ENCODE data around the gene ASPG.
A peak's percentile ranks its signal among the peaks of the same experiment; 100 is the strongest.

The ASPG gene

DNA sequence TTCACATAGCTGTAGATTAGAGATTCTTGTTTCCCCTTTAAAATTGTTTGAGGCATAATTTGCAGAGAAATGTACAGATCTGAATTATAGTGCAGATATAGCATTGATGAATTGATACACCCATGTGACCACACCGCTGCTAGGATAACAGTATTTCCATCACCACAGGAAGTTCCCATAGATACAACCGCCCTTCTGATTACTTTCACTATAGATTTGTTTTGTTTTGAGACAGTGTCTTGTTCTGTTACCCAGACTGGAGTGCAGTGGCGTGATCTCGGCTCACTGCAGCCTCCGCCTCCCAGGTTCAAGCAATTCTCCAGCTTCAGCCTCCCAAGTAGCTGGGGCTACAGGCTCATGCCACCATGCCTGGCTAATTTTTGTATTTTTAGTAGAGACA, 8.8 kb upstream of the ASPG start:
- no peak for DNase-seq

DNA sequence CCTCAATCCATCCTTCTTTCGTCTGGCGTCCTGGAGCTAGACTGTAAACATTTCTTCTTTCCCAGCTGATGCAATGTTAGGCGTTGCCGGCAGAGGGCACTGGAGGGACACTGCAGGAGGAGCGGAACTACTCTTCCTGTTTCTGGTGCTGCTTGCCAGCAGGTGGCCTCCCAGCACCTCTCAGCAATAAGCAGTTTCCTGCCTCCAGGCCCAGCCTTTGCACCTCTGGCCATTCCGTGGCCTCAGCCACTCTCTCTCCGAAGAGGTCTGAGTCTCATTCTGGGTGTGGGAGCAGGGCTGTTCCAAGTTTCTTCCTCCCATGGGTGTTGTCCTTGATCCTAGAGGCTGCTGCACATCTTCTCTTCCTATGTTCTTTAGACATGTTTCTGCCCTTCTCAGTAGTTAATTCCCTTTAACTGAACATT, 7.5 kb upstream of the ASPG start:
- DNase-seq, result peak; percentile 88

DNA sequence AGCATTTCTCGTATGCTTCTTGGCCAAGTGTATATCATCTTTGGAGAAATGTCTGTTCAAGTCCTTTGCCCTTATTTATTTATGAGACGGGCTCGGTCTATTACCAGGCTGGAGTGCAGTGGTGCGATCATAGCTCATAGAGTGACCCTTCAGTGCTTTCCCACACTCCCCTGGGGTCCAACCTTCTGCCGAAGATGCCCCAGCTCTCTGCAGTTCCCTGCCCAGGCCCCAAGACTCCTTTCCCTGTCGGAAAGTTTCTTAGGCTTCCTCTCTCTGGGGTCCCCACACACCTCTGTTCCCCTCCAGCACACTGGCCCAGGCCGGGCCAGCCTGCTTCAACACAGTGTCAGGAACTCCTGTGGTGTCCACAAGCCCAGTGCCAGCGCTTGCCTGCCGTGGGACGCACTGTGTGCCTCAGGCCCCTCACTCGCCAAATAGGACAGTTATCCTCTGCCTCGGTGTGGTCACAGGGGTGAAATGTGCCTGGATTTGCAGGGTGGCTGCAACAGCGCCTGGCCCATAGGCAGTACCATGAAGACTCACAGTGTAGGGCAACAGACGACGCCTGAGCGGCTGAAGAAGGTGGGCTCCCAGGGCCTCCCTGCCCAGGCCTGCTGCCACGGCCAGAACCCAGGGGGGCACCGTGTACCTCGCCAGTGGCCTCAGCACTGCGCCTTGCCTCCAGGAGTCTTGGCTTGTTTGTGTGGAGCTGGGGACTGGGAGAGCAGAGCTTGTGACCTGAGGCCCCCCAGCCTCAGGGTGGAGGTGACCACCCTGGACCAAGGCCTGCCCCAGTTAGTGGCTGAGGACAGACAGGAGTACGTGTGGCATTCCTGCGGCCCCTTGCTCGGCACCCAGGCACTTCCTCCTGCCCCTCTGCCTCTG, 4.9 kb upstream of the ASPG start:
- DNase-seq, result no peak

DNA sequence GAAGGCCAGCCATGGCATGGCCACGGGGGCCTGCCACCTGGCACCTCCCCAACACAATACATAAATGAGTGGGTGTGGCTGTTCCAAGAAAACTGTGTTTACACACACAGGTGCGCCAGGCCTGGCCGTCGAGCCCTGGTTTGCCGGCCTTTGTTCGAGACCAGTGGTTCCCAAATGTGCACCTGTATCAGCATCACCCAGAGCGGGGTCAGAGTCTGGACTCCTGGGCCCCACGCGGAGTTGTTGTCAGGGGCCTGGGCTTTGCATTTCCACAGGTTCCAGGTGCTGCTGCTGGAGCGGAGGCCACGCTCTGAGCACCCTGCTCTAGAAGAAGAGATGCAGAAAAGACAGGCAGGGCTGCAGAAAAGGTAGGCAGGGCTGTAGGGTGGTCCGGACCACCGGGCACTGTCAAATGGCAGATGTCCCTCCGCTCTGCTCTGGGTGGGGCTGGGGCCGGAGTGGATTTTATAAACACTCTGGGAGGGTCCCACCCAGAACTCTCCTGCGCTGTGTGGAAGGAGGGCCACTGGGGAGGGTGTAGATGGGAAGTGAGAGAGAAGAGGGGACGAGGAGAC, 4.2 kb upstream of the ASPG start:
- no peak for DNase-seq

DNA sequence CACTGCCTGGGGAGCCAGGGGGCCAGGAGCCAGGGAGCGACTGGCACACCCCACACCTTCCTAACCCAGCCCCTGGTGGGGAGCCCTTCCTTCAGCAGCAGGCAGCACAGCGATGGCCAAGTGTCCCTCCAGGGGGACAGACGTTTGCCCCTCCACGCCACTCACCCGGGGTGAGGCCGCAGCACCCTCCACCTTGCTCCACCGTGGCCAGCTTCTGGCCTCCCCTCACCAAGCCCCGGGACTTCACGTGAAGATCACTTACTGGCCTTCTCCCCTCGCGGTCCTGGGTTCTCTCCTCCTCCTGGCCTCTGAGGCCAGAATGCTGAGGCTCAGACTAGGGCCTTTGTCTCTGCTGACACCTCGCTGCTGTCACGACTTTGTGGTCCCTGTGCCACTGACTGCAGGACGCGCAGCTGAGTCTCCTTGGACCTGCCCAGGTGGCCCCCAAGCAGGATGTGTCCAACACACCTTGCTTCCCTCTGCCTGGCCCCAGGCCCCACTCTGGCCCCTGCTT, 3.5 kb upstream of the ASPG start:
- DNase-seq, result no peak

DNA sequence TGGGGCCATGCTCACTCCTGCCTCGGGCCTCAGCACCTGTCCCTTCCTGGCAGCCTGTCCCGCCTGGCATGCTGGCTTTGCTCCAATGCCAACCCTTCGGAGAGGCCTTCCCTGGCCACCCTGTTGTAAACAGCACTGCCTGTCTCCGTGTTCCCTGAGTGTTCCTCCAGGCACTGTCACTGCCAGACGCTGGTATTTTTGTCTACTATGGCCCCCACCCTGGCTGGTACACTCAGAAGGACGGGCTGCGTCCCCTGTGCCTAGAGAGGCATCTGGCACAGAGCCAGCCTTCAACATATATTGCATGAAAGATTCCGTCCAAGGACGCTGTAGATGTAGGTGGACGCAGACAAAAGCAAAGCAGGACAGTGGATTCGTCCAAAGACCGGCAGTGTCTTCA, 2.7 kb upstream of the ASPG start:
- DNase-seq, result no peak

DNA sequence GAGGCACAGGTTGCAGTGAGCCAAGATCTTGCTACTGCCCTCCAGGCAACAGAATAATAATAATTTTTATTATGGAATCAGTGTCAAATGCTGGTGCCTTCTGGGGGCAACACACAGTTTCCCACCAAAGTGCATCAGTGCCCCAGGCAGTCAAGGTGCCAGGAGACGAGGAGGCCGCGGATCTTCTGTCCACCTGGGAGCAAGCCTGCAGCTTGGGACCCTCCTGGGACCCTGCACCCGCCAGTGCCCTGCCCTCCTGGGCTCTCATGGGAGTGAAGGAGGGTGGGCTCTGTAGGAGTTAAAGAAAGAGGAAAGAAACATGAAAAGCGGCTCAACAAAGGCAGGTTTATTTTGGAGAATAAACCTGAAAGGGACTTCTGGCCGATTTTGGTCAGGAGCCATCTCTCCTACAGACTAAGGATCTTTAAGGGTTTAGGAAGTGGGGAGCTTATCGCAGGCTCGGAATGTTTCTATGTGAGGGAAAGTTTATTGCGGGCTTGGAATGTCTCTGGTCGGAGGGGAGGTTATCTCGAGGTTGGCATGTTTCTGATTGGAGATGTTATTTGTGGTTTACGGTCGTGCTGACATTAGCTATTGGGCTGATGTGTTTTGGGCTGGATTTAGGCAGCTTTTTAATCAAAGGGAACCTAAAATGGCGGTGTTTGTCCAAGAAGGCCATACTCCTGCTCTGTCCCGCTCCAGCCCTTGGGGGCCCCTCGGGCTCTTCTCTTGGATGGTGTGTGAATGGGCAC, 1.1 kb upstream of the ASPG start:
- no peak for DNase-seq

DNA sequence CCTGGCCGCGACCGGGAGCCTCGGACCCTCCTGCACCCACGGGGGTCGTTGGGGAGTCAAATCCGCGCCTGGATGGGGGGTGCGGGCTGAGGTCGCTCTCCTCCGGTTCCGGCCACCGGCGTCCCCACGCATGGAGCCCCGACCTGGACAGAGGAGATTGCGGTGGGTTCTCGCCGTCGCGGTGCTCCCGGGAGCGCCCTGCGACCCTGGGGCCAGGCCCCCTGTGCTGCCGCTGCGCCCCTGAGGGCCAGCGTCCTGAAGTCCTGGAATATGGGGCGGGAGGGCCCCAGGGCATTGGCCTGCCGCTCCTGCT, 345 bp downstream of the ASPG start:
- no peak for DNase-seq

DNA sequence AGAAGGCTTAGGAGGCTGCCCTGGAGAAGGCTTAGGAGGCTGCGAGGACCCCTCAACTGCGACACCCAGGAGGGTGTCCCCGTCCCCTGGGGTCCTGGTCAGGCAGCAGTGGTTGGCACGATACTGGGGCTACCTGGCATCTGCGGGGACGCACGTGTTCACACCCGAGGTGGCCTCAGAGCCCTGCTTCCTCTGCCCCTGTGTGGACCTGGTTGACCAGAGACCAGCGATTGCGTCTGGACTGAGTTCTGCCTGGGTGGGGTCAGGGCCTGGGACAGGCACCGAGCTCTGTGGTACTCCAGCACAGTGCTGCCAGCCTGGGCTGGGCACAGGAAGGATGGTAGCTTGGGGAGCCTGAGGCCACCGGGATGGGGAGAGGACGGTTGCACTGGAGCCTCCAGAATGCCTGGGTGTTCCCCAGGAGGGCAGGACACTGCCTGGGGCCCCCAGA, 735 bp downstream of the ASPG start:
- DNase-seq, result no peak

DNA sequence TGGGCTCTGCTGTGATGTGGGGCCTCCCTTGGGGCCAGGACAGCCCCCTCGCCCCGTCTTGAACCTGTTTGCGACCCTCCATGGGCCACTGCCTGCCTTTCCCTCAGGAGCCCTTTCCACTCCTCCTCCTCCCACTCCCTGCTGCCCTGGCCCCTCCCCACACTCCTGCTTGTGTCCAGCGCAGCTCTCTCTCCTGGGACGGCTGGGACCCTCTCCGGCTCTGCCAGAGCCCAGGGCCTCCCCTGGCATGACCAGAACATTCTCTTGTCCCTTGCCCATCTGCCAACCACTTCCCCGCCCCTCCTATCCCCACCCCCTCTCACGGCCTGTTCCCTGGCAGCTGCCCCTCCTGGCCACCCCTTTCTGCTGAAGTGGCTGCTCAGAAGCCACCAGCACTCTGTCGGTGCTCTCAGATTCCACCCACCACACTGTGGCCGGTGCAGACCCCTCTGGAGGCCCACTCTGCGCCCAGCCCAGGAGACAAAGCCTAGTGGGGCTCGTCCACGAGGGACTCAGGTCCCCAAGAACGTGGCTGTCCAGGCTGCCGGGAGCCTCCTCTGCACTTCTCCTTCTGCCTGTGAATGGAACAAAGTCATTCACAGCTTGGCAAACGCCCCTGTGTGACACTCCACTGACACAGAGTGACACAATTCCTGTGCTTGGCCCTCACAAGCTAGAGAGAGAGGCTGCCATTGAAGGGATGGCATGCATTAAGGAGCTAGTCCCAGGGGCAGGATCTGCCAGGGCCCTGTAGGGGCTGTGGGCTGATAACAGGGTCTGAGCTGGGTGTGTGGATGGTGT, 1.4 kb downstream of the ASPG start:
- no peak for DNase-seq

DNA sequence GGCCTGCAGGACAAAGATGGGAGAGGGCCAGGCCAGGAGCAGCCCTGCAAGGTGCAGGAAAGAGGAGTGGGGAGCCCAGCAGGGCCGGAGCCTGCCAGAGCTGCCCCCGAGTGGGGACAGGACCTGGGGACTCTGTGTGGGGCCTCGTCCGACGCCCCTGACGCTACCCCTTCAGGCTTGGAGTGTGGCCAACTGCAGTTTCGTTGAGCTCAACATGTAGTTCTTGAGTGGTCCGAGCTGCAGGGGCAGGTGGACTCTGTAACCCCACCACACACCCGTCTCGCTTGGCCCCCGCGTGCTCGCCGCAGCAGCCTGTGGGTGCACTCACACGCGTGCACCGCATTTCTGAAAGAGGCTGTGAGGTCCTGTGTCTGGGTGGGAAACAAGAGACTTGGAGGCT, 2.0 kb downstream of the ASPG start:
- no peak for DNase-seq

DNA sequence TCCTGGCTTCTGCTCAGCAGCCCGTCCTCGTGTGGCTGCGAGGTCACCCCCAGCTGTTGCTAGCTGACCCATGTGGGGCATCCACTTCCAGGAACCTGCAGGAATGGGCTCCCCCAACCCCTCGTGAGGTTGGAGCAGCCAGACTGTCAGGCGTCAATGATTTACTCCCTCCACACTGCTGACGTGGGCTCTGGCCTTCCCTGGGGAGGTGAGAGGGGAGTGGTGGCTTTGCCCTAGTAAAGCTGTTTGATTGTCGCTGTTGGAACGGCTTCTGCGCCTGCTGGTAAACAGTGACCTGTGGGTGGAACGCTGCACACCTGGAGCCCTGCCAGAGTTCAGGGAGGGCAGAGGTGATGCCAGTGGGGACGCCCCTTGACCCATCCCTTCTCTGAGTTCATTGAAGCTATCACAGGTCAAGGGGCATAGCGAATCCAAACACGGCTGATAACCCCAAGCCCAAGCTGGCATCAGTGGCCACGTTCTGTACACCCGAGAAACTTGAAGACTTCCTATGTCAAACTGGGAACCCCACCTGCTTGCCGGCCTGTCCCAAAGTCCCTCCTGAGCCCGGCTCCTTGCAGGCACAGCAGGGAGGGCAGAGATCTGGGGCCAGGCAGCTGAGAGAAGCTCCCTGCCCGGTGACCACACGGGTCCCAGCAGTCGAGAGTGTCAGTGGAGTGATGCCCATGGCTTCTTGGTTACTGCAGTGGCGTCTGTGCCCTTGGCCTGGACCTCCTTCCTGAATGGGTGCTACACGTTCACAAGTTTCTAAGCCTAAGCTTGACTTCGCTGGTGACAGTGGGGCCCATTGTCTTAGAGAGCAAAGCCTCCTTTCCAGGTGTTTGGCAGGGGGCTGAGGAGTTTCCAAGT, 2.7 kb downstream of the ASPG start:
- no peak for DNase-seq

DNA sequence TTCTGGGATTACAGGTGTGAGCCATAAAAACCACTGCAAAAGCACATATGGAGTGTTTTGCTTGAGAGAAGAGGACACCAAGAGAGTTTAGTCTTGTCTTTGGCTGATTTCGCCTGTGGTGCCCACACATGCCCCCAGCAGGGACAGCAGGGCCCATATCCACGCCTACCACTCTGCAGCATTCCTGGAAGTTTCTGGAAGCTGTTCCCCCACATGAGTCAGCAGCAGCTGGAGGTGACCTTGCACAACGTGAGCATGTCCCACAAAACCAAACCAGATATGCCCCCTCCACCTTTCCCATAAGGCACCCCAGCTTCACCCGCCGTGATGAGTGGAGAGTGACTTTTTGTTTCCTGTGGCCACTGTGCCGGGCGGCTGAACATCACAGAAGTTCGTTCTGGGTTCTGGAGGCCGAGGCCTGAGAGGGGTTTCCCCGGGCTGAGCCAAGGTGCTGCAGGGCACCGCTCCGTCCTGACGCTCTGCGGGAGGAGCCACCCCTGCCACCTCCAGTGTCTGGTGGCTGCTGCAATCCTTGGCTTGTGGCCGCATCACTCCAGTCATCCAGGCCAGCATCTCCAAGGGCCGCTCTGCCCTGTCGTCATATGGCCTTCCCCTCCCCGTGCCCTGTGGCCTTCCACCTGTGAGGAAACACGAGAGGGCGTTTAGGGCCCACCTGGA, 4.7 kb downstream of the ASPG start:
- no peak for DNase-seq

DNA sequence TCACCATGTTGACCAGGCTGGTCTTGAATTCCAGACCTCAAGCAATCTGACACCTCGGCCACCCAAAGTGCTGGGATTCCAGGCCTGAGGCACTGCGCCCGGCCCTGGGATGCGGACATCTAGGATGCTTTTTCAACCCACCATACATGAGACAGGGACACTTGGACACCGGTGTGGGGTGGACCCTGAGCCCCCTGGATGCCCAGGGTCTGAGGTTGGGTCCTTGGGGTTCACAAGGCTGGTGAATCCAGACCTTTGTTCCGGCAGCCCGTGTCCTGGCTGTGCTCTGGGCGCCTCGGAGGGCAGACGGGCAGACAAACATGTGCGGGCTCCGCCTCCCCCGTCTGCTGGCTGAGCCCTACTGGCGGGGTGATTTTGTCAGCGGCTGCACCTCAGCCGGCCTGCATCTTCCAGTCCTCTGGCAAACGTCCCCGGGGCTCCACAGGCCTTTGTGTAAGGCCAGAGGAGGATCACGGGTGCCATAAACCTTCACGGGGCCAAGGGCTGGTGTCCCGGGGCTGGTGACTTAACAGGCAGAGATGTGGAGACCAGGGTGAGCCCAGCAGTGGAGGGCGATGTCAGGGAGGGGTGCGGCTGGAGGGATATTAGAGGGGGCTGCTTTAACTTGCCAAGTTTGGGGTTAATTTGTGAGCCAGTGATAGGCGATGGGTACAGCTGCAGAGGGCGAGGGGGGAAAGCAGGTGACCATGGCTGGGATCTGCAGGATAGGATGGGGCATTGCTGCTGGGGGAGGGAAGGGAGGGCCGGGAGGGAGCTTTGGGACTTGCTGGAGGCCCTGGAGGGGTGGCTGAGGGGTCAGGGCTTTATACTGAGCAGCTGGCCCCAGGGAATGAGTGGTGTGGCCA, 5.8 kb downstream of the ASPG start:
- DNase-seq, result no peak

DNA sequence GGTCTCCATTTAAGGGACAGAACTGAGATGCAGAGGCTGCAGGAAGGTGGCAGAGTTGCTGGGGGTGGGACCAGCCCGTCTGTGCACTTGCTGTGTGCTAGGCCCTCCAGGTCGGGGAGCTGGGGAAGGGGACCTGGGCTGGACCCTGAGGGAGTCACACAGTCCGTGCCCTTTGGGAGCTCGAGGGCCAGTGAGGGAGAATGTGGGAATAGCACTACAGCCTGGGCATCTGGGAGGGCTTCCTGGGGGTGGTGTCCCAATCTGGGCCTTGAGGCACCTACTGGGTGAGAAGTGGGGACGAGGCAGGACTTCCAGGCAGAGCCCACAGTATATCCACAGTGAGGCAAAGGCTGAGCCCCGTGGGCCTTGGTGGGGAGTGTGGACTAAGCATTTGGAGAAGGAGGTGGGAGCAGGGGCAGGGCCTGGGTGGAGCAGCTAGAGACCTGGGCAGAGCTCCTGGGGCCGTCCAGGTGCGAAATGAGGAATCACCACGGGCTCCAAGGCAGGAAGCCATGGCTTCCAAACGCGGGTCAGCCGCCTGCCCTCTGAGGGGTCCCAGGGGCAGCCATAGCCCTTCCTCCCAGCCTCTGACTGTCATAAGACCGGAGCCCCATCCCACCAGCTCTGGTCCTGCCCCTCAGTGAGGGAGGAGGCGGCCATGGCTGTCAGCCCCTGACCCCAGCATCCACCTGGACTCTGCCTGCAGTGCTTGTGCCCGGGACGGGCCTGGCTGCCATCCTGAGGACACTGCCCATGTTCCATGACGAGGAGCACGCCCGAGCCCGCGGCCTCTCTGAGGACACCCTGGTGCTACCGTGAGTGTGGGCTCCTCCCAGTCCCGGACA, 6.6 kb downstream of the ASPG start:
- no peak for DNase-seq

DNA sequence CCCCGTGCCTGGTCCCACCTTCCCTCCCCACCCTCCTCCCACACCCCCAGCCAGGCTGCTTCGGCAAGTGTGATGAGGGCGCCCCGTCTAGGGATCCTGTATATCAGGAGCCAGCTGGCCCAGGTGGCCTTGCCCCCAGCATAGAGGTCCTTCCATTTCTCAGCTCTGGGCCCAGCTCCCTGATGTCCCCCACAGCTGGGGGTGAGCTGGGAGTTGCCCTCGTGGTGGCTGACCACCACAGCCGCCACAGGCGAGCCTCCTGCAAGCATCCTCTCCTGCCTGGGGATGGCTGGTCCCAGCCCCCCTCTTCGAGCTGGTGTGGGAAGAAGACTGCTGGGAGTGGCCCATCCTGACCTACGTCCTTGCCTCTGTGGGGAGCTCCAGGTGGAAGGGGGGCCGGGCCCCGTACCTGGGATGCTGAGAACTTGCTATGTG, 7.4 kb downstream of the ASPG start:
- no peak for DNase-seq

DNA sequence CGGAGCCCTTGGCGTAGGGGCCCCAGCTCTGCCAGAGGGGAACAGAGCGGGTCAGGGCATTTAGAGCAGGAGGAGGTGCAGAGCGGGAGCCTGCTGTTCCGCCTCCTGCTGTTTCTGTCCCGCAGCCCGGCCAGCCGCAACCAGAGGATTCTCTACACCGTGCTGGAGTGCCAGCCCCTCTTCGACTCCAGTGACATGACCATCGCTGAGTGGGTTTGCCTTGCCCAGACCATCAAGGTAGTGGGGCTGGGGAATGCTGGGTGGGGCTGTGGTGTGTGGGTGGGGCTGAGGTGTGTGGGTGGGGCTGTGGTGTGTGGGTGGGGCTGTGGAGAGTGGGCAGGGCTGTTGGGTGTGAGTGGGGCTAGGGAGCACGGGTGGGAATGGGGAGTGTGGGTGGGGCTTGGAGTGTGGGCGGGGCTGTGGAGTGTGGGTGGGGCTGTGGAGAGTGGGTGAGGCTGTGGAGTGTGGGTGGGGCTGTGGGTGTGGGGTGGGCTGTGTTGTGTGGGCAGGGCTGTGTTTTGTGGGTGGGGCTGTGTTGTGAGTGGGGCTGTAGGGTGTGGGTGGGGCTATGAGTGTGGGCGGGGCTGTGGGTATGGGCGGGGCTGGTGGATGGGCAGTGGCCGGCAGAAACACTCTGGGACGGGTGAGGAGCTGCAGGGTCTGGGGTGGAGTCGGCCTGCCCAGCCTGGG, 8.0 kb downstream of the ASPG start:
- DNase-seq, result no peak

DNA sequence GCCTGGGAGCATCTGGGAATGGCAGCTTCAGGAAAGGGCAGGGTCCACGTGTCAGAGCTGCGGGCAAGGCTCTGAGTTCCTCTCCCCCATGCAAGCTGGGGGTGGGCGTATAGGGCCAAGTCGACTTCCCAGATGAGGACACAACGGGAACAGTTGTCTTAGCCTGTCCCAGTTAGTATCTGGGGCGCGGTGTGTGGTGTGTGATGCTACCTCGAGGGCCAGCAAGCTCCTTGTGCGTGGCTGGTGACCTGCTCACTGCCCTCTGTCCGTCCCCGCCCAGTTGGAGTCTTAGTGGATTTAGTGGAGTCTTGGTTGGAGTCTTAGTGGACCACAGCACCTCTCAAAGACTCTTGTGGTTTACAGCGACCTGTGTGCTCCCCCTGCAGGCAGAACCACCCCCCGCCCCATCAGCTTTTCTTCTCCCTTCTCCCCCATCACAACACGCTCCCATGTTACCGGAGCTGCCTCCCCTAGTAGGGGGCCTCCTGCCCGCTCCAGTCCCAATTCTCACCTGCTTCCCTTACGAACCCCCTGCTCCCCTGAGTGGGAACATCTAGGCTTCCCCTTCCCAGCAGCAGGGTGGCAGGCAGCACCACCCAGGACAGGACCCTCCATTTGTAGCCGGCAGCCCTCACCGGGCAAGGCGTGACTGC, 8.7 kb downstream of the ASPG start:
- no peak for DNase-seq
